Lower leg skin (tissue), 3 donors: Measurements from ENCODE around the gene C2orf76.

ENCODE experiments used
- POLR2A ChIP-seq, 2 donors: fragments of 450-650 bp; IDR thresholded peaks; one replicate each; pipeline ENCODE4 v1.6.1; 2016 to 2017; ENCODE audit warnings: antibody characterized with exemption in 2 of 2, mild to moderate bottlenecking in 1 of 2, moderate library complexity in 1 of 2
- TF ChIP-seq, protein P1 (sequence below), 3 donors: fragments of 450-650 bp; IDR thresholded peaks; one replicate each; pipeline ENCODE4 v1.5.1; 2016; ENCODE audit warnings: antibody characterized with exemption in 3 of 3, mild to moderate bottlenecking in 3 of 3, moderate library complexity in 2 of 3

- no peak for TF ChIP-seq POLR2A (IDR thresholded peaks at IDR 0.05)
- TF ChIP-seq, protein P1, sequence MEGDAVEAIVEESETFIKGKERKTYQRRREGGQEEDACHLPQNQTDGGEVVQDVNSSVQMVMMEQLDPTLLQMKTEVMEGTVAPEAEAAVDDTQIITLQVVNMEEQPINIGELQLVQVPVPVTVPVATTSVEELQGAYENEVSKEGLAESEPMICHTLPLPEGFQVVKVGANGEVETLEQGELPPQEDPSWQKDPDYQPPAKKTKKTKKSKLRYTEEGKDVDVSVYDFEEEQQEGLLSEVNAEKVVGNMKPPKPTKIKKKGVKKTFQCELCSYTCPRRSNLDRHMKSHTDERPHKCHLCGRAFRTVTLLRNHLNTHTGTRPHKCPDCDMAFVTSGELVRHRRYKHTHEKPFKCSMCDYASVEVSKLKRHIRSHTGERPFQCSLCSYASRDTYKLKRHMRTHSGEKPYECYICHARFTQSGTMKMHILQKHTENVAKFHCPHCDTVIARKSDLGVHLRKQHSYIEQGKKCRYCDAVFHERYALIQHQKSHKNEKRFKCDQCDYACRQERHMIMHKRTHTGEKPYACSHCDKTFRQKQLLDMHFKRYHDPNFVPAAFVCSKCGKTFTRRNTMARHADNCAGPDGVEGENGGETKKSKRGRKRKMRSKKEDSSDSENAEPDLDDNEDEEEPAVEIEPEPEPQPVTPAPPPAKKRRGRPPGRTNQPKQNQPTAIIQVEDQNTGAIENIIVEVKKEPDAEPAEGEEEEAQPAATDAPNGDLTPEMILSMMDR (IDR thresholded peaks at IDR 0.05): no peak
Observed at GRCh38 chr2:119279666-119280065, 87.0 kb downstream of the C2orf76 start.
